BLaER1 (cell line): Measurements from ENCODE around the gene TMEM141.
"Not testable (repeated sequence)": the region's sequence is repeated elsewhere in the genome, so short reads cannot be mapped to it uniquely, and the experiment has no call there.

Experiments
- H3K27ac ChIP-seq: shearing (Covaris generic); formaldehyde crosslinking; 2 replicates; pipeline ENCODE4 v1.8.1; 2022
- H3K27me3 ChIP-seq: shearing (Covaris generic); formaldehyde crosslinking; 2 replicates; pipeline ENCODE4 v1.8.1; 2022
- H3K36me3 ChIP-seq: shearing (Covaris generic); formaldehyde crosslinking; 2 replicates; pipeline ENCODE4 v1.8.1; 2022
- H3K4me1 ChIP-seq: shearing (Covaris generic); formaldehyde crosslinking; 2 replicates; pipeline ENCODE4 v1.8.1; 2022
- H3K4me2 ChIP-seq: shearing (Covaris generic); formaldehyde crosslinking; 2 replicates; pipeline ENCODE4 v1.8.1; 2022
- H3K4me3 ChIP-seq: shearing (Covaris generic); formaldehyde crosslinking; 2 replicates; pipeline ENCODE4 v1.8.1; 2022
- H3K9ac ChIP-seq: shearing (Covaris generic); formaldehyde crosslinking; 2 replicates; pipeline ENCODE4 v1.8.1; 2022
- H3K9me3 ChIP-seq: shearing (Covaris generic); formaldehyde crosslinking; 2 replicates; pipeline ENCODE4 v1.8.1; 2022
- H4K20me1 ChIP-seq: shearing (Covaris generic); formaldehyde crosslinking; 2 replicates; pipeline ENCODE4 v1.8.1; 2022
- Cebpa-rat ChIP-seq: shearing (Covaris generic); IDR thresholded peaks from 2 replicates; pipeline ENCODE4 v1.8.1; 2022

TMEM141 gene

DNA sequence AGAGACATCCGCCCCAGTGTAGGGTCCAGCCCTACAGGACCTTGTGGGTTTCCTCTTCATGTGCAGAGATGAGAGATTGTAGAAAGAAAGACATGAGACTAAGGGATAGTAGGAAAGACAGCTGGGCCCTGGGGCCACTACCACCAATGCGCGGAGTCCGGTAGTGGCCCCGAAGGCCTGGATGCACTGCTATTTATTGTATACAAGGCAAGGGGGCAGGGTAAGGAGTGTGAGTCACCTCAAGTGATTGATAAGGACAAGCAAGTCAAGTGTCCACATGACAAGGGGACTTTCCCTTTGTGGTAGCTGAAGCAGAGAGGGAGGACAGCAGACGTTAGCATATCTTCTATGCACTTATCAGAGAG, 6.2 kb upstream of the TMEM141 start:
- H3K36me3 ChIP-seq, result no peaks in the 10 kb centered on the region
- H4K20me1 ChIP-seq, result no peaks in the 10 kb centered on the region
- no peak overlapping the region for H3K9ac ChIP-seq
- peaks cover 58% of the 10 kb centered on the region for H3K4me1 ChIP-seq
- 0 out of 2 replicates have a peak overlapping the region, but pooled peaks have one; percentile 18 for H3K27ac ChIP-seq
- H3K9me3 ChIP-seq, result no peaks in the 10 kb centered on the region
- H3K4me3 ChIP-seq, result no peak overlapping the region
- 0 out of 2 replicates have a peak, but pooled peaks cover 3% of the 10 kb centered on the region for H3K27me3 ChIP-seq
- TF ChIP-seq Cebpa-rat, result no peak
- H3K4me2 ChIP-seq, result peak overlapping the region; percentile 78

DNA sequence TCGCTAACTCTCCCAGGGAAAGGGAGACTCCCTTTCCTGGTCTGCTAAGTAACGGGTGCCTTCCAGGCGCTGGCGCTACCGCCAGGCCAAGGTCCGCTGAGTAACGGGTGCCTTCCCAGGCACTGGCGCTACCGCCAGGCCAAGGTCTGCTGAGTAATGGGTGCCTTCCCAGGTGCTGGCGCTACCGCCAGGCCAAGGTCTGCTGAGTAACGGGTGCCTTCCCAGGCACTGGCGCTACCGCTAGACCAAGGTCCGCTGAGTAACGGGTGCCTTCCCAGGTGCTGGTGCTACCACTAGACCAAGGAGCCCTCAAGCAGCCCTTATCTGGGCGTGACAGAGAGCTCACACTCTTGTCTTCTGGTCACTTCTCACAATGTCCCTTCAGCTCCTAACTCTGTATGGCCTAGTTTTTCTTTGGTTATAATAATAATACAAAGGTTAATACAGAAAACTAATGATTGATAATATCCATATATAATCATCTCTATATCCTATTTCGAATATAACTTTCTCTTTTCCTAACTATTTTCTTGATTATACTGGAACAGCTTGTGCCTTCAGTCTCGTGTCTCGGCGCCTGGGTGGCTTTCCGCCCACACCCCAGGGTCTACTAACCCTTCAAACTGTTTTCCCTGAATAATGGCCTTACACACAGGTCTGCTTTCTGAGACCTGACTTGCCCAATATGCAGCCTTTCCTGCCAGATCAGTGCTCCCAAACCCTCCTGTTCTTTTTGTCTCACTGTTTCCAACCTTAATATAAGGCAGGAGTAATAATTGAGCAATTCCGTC, 5.4 kb upstream of the TMEM141 start:
- Histone ChIP-seq H3K4me1 (peaks cover 64% of the 10 kb centered on the region), H3K4me2 (peak overlapping the region; percentile 78)
- H3K9ac ChIP-seq, H4K20me1 ChIP-seq, H3K27me3 ChIP-seq, H3K9me3 ChIP-seq, H3K4me3 ChIP-seq, H3K36me3 ChIP-seq, H3K27ac ChIP-seq: not testable (repeated sequence)

DNA sequence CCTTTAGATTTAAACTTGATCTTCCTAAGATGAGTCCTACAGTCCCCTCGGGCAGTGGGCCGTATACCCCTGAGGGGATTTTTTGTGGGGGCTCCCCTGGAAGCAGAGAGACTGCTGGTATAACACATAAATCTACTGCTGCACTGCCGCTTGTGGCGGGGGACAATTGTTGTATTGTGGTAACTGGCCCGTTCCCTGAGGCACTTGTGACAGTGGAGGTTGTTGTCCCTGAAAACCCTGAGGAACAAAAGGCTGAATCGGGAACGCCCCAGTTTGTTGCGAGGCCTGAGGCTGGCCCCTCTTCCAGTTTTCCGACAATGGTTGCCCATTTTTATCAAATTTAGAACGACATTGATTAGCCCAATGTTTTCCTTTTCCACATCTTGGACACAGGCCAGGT, 4.7 kb upstream of the TMEM141 start:
- Histone ChIP-seq H3K27ac (no peak overlapping the region), H3K27me3 (0 out of 2 replicates have a peak, but pooled peaks cover 3% of the 10 kb centered on the region)

DNA sequence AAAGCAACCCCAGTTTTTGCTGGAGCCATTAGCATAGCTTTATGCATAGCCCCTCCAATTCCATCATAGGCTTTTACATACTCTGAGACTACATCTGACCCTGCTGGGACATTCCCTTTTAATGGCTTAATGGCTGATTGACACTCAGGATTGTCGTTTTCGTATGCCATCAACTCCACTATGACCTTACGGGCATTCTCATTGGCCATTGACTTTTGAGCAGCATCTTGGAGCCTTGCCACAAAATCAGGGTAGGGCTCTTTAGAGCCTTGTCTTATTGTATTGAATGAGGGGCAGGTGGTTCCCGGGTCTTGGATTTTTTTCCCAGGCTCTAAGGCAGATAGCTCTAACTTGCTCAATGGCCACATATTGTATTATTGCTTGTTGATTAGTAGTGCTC, 4.2 kb upstream of the TMEM141 start:
- not testable (repeated sequence) for H3K27ac ChIP-seq, H3K36me3 ChIP-seq, H3K9me3 ChIP-seq, H3K4me2 ChIP-seq, H3K9ac ChIP-seq, H3K27me3 ChIP-seq, H4K20me1 ChIP-seq, H3K4me3 ChIP-seq
- H3K4me1 ChIP-seq, result peaks cover 70% of the 10 kb centered on the region

More for the DNA sequence above, 4.7 kb upstream of the TMEM141 start:
- Histone ChIP-seq H3K4me2 (peak overlapping the region; percentile 78), H3K9me3 (no peaks in the 10 kb centered on the region), H3K4me1 (peaks cover 64% of the 10 kb centered on the region), H4K20me1 (no peaks in the 10 kb centered on the region), H3K9ac (no peak overlapping the region), H3K36me3 (no peaks in the 10 kb centered on the region), H3K4me3 (no peak overlapping the region)
- TF ChIP-seq Cebpa-rat, result no peak

DNA sequence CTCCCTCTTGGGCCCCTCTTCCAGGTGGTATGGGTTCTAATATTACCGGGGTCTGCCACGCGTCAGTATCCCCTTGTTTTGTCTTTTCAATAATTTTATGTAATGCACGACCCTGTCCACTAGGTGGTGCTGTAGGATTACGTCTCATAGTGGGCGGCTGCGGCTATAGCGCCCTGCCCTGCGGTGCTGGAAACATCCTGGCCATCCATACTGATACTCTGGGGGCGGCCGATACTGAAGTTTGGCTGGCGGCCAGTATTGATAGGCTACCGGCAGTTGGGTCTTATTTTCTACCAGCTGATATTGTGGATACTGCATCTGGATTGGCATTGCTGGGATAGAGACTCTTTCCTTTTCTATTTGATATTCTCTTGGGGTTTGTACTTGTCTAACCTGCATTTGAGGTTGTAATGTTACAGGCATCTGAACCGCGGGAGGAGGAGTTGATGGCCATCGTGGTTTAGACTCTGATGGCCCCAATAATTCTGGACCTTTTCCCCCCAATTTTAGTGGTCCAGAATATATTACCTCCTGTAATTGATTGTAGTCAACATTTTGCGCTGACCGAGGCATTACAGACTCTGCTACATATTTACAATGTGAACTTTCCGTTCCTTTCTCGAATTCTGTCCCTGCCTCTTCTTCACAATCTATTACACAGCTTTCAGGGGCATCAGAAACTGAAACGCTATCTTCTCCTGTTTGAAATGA, 3.3 kb upstream of the TMEM141 start:
- Histone ChIP-seq H3K4me3 (no peak overlapping the region), H3K27ac (no peak overlapping the region), H4K20me1 (peaks cover 11% of the 10 kb centered on the region), H3K27me3 (0 out of 2 replicates have a peak, but pooled peaks cover 3% of the 10 kb centered on the region), H3K36me3 (peaks cover 6% of the 10 kb centered on the region; the same call in 1 of the 2 replicates), H3K9me3 (no peaks in the 10 kb centered on the region), H3K4me1 (peaks cover 78% of the 10 kb centered on the region), H3K4me2 (peak overlapping the region; percentile 66), H3K9ac (no peak overlapping the region)
- TF ChIP-seq Cebpa-rat, result no peak

DNA sequence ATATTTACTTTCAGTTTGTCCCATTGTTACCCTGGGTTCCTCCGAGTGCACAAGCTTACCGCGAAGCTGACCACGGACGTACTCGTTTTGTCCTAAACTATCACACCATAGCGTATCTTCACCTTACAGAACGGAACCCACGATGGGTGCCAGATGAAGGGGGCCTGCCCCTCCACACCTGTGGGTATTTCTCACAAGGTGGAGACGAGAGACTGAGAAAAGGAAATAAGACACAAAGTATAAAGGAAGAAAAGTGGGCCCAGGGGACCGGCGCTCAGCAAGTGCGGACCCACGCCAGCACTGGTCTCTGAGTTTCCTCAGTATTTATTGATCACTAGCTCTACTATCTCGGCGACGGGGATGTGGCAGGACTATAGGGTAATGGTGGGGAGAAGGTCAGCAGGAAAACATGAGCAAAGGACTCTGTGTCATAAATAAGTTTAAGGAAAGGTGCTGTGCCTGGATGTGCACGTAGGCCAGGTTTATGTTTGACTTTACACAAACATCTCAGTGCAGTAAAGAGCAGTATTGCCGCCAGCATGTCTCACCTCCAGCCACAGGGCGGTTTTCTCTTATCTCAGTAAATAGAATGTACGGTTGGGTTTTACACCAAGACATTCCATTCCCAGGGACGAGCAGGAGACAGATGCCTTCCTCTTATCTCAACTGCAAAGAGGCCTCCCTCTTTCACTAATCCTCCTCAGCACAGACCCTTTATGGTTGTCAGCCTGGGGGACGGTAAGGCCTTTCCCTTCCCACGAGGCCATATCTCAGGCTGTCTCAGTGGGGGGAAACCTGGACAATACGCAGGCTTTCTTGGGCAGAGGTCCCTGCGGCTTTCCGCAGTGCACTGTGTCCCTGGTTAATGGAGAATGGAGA, 2.3 kb upstream of the TMEM141 start:
- peaks cover 16% of the 10 kb centered on the region; the same call in 1 of the 2 replicates for H3K36me3 ChIP-seq
- not testable (repeated sequence) for H3K9me3 ChIP-seq, H3K27ac ChIP-seq, H3K27me3 ChIP-seq
- H4K20me1 ChIP-seq, result peaks cover 17% of the 10 kb centered on the region
- H3K9ac ChIP-seq, result peak overlapping the region; percentile 30
- peaks cover 86% of the 10 kb centered on the region for H3K4me1 ChIP-seq
- peak overlapping the region; percentile 66 for H3K4me2 ChIP-seq
- H3K4me3 ChIP-seq, result peak overlapping the region; percentile 15; the same call in 1 of the 2 replicates

DNA sequence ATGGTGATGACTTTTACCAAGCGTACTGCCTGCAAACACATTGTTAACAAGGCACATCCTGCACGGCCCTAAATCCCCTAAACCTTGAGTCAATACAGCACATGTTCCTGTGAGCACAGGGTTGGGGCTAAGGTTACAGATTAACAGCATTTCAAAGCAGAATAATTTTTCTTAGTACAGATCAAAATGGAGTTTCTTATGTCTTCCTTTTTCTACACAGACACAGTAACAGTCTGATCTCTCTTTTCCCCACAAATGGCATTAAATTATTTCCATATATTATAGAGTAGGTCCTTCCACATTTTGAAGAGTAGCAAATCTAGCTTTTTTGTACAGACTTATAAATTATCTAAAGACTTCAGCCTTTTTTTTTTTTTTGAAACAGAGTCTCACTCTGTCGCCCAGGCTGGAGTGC, 1.6 kb upstream of the TMEM141 start:
- Histone ChIP-seq H3K9ac (no peak overlapping the region), H4K20me1 (peaks cover 17% of the 10 kb centered on the region), H3K9me3 (no peaks in the 10 kb centered on the region), H3K36me3 (peaks cover 21% of the 10 kb centered on the region; the same call in 1 of the 2 replicates), H3K4me3 (no peak overlapping the region), H3K4me1 (peaks cover 82% of the 10 kb centered on the region), H3K27me3 (0 out of 2 replicates have a peak, but pooled peaks cover 3% of the 10 kb centered on the region), H3K4me2 (no peak overlapping the region), H3K27ac (no peak overlapping the region)
- no peak for TF ChIP-seq Cebpa-rat

DNA sequence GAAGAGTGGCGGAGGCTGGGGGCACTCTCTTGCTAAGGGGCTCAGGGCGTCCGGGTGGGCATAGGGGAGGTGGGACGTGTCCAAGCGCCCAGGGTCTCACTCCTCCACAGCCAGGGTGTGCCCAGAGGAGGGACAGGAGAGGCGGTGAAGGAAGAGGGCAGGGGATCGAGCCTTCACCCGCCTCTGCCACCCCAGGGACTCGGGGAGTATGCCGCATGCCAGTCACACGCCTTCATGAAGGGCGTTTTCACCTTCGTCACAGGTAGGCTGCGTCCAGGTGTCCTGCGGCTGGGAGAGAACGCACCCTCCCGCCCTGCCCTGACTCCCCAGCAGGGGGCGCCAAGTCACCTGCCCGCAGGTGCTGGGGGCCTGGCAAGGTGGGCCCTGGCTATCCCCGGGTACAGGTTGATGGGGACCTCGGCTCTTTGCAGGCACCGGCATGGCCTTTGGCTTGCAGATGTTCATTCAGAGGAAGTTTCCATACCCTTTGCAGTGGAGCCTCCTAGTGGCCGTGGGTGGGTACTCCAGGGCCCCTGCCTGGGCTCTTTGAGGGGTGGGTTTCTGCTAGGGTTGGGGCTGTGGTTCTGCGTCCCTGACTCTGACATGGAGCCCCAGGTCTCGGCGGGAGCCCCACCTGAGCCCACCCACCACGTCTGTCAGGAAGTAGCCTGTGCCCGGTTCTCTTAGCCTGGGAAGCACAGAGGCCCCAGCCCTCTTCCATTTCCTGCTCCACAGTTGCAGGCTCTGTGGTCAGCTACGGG, 552 bp downstream of the TMEM141 start:
- peaks cover 21% of the 10 kb centered on the region; the same call in 1 of the 2 replicates for H3K36me3 ChIP-seq
- peak overlapping the region; percentile 97 for H3K4me2 ChIP-seq
- peaks cover 82% of the 10 kb centered on the region for H3K4me1 ChIP-seq
- peak overlapping the region; percentile 82 for H3K4me3 ChIP-seq
- peak overlapping the region; percentile 90 for H3K9ac ChIP-seq
- H3K27ac ChIP-seq, result peak overlapping the region; percentile 91
- TF ChIP-seq Cebpa-rat, result no peak
- H4K20me1 ChIP-seq, result peaks cover 17% of the 10 kb centered on the region
- no peaks in the 10 kb centered on the region for H3K27me3 ChIP-seq
- H3K9me3 ChIP-seq, result no peaks in the 10 kb centered on the region
